Esophagus muscularis mucosa (tissue), 3 donors: ENCODE results near the gene GMDS.

Experiments used
- CTCF ChIP-seq, 3 experiments: fragments of 200-600 bp in 2 of 3; fragments of 450-650 bp in 1 of 3; sonication (generic) in 2 of 3; IDR thresholded peaks; one replicate each; pipeline ENCODE4 v1.5.1; 2017 to 2019; ENCODE audit warnings: antibody characterized with exemption in 3 of 3, mild to moderate bottlenecking in 2 of 3, moderate library complexity in 1 of 3
- POLR2A ChIP-seq: fragments of 450-650 bp; IDR thresholded peaks from one replicate; pipeline ENCODE4 v1.6.1; 2017; ENCODE audit warnings: antibody characterized with exemption, moderate library complexity, mild to moderate bottlenecking, low read depth
- POLR2AphosphoS5 ChIP-seq, 2 donors: sonication (generic); formaldehyde crosslinking; IDR thresholded peaks; one replicate each; pipeline ENCODE4 v1.6.1; 2017; ENCODE audit warnings: antibody characterized with exemption in 2 of 2

GRCh38 chr6:2220154-2220553, 25.3 kb downstream of the GMDS start:
- TF ChIP-seq CTCF (IDR thresholded peaks at IDR 0.05): no peak
- TF ChIP-seq POLR2AphosphoS5 (IDR thresholded peaks at IDR 0.05): no peak
- no peak for TF ChIP-seq POLR2A
